Fibroblast of skin of right quadriceps (primary cell): ENCODE data around the gene ADGRL1.
"Not testable (repeated sequence)": the region's sequence is repeated elsewhere in the genome, so short reads cannot be mapped to it uniquely, and the experiment has no call there.

Experiments
- DNase-seq: peaks from one replicate; pipeline ENCODE4 v3.0.0-alpha.2; 2013

Gene ADGRL1

GRCh38 chr19:14217886-14218285 lies 11.9 kb upstream of the ADGRL1 start:
- not testable (repeated sequence) for DNase-seq

- DNase-seq: no peak
Observed at GRCh38 chr19:14214580-14214979, 8.6 kb upstream of the ADGRL1 start.

- not testable (repeated sequence) for DNase-seq
Observed at GRCh38 chr19:14210182-14210581, 4.2 kb upstream of the ADGRL1 start.

GRCh38 chr19:14209401-14209800 lies 3.4 kb upstream of the ADGRL1 start:
- not testable (repeated sequence) for DNase-seq

GRCh38 chr19:14208496-14208895 lies 2.5 kb upstream of the ADGRL1 start:
- DNase-seq: not testable (repeated sequence)

GRCh38 chr19:14207796-14208195 lies 1.8 kb upstream of the ADGRL1 start:
- DNase-seq: not testable (repeated sequence)

GRCh38 chr19:14206737-14207726 lies 1.1 kb upstream of the ADGRL1 start:
- DNase-seq: peak; percentile 97

GRCh38 chr19:14206308-14206707 lies 339 bp upstream of the ADGRL1 start:
- DNase-seq: not testable (repeated sequence)

GRCh38 chr19:14204676-14205451 lies 1.1 kb downstream of the ADGRL1 start:
- not testable (repeated sequence) for DNase-seq

GRCh38 chr19:14204219-14204618 lies 1.8 kb downstream of the ADGRL1 start:
- not testable (repeated sequence) for DNase-seq

- not testable (repeated sequence) for DNase-seq
Observed at GRCh38 chr19:14203788-14204187, 2.2 kb downstream of the ADGRL1 start.

- no peak for DNase-seq
Observed at GRCh38 chr19:14203177-14203576, 2.8 kb downstream of the ADGRL1 start.

- DNase-seq: not testable (repeated sequence)
Observed at GRCh38 chr19:14201481-14201880, 4.5 kb downstream of the ADGRL1 start.

GRCh38 chr19:14200147-14200841 lies 5.7 kb downstream of the ADGRL1 start:
- peak; percentile 39 for DNase-seq

GRCh38 chr19:14198384-14199376 lies 7.3 kb downstream of the ADGRL1 start:
- peak; percentile 17 for DNase-seq

GRCh38 chr19:14197882-14198281 lies 8.1 kb downstream of the ADGRL1 start:
- DNase-seq: no peak

GRCh38 chr19:14197288-14197687 lies 8.7 kb downstream of the ADGRL1 start:
- not testable (repeated sequence) for DNase-seq

GRCh38 chr19:14196105-14196504 lies 9.9 kb downstream of the ADGRL1 start:
- peak; percentile 30 for DNase-seq

- DNase-seq: not testable (repeated sequence)
Observed at GRCh38 chr19:14195216-14195615, 10.8 kb downstream of the ADGRL1 start.

- no peak for DNase-seq
Observed at GRCh38 chr19:14189415-14189814, 16.6 kb downstream of the ADGRL1 start.

- not testable (repeated sequence) for DNase-seq
Observed at GRCh38 chr19:14188086-14188485, 17.9 kb downstream of the ADGRL1 start.

GRCh38 chr19:14187561-14187960 lies 18.4 kb downstream of the ADGRL1 start:
- DNase-seq: no peak
